OCI-LY7 (cell line): ENCODE data around the gene INSC. TPM values are rescaled to one million over a fixed set of nuclear protein-coding genes. Genes with fewer than 3 reads are reported as not detected.

Experiments used
- BruUV-seq: library from RNA; stranded (reverse); fragments of 400-500 nt; replicated peaks from 2 replicates; lab custom pipeline; 2021; lab: Mats Ljungman, UMichigan
- CTCF ChIA-PET: fragments of 300-600 bp; sonication (Branson Sonifier 250); formaldehyde crosslinking; loops from one replicate; lab custom pipeline; 2022; ENCODE audit warnings: antibody characterized with exemption; ENCODE audit not compliant: unreplicated experiment; lab: Charles Lee
- POLR2A ChIA-PET: fragments of 300-600 bp; sonication (Branson Sonifier 250); formaldehyde crosslinking; loops from one replicate; lab custom pipeline; 2022; ENCODE audit warnings: antibody characterized with exemption; lab: Charles Lee
- DNase-seq: peaks from one replicate; pipeline ENCODE4 v3.0.0-alpha.2; 2015; ENCODE audit warnings: low spot score
- H2AFZ ChIP-seq: fragments of 200-600 bp; sonication (generic), shearing (Covaris generic); 2 replicates; pipeline ENCODE4 v1.6.1; 2014; ENCODE audit warnings: mild to moderate bottlenecking, antibody characterized with exemption, low read length, moderate library complexity
- H3K27ac ChIP-seq: fragments of 200-600 bp; sonication (generic); 2 replicates; pipeline ENCODE4 v1.5.1; 2014; ENCODE audit warnings: mixed run types, low read depth, mild to moderate bottlenecking, moderate library complexity, low read length, inconsistent platforms; ENCODE audit not compliant: poor library complexity, severe bottlenecking
- H3K36me3 ChIP-seq: fragments of 200-600 bp; sonication (generic); 2 replicates; pipeline ENCODE4 v1.6.1; 2014; ENCODE audit warnings: mild to moderate bottlenecking, antibody characterized with exemption, low read length, moderate library complexity, mixed read lengths; ENCODE audit not compliant: insufficient read depth
- H3K4me1 ChIP-seq: fragments of 200-600 bp; sonication (generic); 2 replicates; pipeline ENCODE4 v1.5.1; 2014; ENCODE audit warnings: mild to moderate bottlenecking, low read length; ENCODE audit not compliant: insufficient read depth, poor library complexity, severe bottlenecking
- H3K4me2 ChIP-seq: fragments of 200-600 bp; sonication (generic); 2 replicates; pipeline ENCODE4 v1.6.1; 2014; ENCODE audit warnings: mild to moderate bottlenecking, low read length
- H3K4me3 ChIP-seq: fragments of 200-600 bp; sonication (generic); 2 replicates; pipeline ENCODE4 v1.5.1; 2014; ENCODE audit warnings: mild to moderate bottlenecking, low read depth, low read length; ENCODE audit not compliant: poor library complexity, severe bottlenecking
- H3K79me2 ChIP-seq: fragments of 200-600 bp; sonication (generic); 2 replicates; pipeline ENCODE4 v1.6.1; 2016; ENCODE audit warnings: low read depth, mild to moderate bottlenecking, low read length, moderate library complexity, mixed read lengths; ENCODE audit not compliant: insufficient read depth
- H3K9me2 ChIP-seq: fragments of 200-600 bp; sonication (generic); 2 replicates; pipeline ENCODE4 v1.6.1; 2016; ENCODE audit warnings: mild to moderate bottlenecking, low read length, mixed read lengths; ENCODE audit not compliant: insufficient read depth
- H3K9me3 ChIP-seq: fragments of 200-600 bp; sonication (generic); 2 replicates; pipeline ENCODE4 v1.6.1; 2014; ENCODE audit warnings: mild to moderate bottlenecking, mixed run types, low read length, mixed read lengths
- H4K20me1 ChIP-seq: fragments of 200-600 bp; sonication (generic); 2 replicates; pipeline ENCODE4 v1.6.1; 2014; ENCODE audit warnings: mild to moderate bottlenecking, antibody characterized with exemption, low read length, moderate library complexity, mixed read lengths; ENCODE audit not compliant: insufficient read depth
- EZH2phosphoT487 ChIP-seq: fragments of 200-600 bp; sonication (generic); IDR thresholded peaks from 2 replicates; pipeline ENCODE4 v1.6.1; 2018; ENCODE audit warnings: low read depth, borderline replicate concordance, mild to moderate bottlenecking, mixed run types, antibody characterized with exemption, low read length, moderate library complexity, mixed read lengths
- intact Hi-C: fragments of 100-400 bp; cut with micrococcal nuclease; formaldehyde crosslinking; loops from one replicate; pipeline ENCODE4 v1.10.0; 2022; ENCODE audit not compliant: unreplicated experiment
- total RNA-seq, 2 experiments: library from RNA; depleted of rRNA in 1 of 2; stranded (reverse); fragments of >200 nt in 1 of 2; shearing (Covaris generic) in 1 of 2; gene quantifications; 2 replicates each; pipeline ENCODE4 v1.2.3, GENCODE V29; 2014 to 2022
- TF ChIP-seq, protein P1 (sequence below): fragments of 200-600 bp; sonication (generic); conservative IDR thresholded peaks from 2 replicates; pipeline ENCODE4 v1.5.1; 2014; ENCODE audit warnings: mild to moderate bottlenecking, antibody characterized with exemption, low read length, moderate library complexity, mixed read lengths

Gene INSC
- total RNA-seq, 2 experiments from 2014 or later, result not detected

- Histone ChIP-seq H3K36me3 (no peaks in the 10 kb centered on the region), H3K4me1 (no peaks in the 10 kb centered on the region), H3K27ac (no peak overlapping the region), H3K9me3 (no peaks in the 10 kb centered on the region), H4K20me1 (no peaks in the 10 kb centered on the region), H3K79me2 (no peaks in the 10 kb centered on the region), H3K4me3 (no peak overlapping the region), H3K4me2 (no peak overlapping the region), H2AFZ (no peak overlapping the region), H3K9me2 (no peaks in the 10 kb centered on the region)
- ChIA-PET POLR2A (no interaction called here), CTCF (no interaction called here)
- BruUV-seq, result no TSS peak
- no peak for DNase-seq
- TF ChIP-seq EZH2phosphoT487, result no peak
- TF ChIP-seq, protein P1, sequence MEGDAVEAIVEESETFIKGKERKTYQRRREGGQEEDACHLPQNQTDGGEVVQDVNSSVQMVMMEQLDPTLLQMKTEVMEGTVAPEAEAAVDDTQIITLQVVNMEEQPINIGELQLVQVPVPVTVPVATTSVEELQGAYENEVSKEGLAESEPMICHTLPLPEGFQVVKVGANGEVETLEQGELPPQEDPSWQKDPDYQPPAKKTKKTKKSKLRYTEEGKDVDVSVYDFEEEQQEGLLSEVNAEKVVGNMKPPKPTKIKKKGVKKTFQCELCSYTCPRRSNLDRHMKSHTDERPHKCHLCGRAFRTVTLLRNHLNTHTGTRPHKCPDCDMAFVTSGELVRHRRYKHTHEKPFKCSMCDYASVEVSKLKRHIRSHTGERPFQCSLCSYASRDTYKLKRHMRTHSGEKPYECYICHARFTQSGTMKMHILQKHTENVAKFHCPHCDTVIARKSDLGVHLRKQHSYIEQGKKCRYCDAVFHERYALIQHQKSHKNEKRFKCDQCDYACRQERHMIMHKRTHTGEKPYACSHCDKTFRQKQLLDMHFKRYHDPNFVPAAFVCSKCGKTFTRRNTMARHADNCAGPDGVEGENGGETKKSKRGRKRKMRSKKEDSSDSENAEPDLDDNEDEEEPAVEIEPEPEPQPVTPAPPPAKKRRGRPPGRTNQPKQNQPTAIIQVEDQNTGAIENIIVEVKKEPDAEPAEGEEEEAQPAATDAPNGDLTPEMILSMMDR, result no peak
- intact Hi-C loops, result no loop called here
Observed at GRCh38 chr11:15200696-15201095, 86.0 kb downstream of the INSC start.

- H3K4me2 ChIP-seq, result no peak overlapping the region
- no peaks in the 10 kb centered on the region for H4K20me1 ChIP-seq
- H3K36me3 ChIP-seq, result no peaks in the 10 kb centered on the region
- H2AFZ ChIP-seq, result no peak overlapping the region
- ChIA-PET POLR2A (interaction anchor here (0.6 kb wide), 1 partner anchor 252 kb away, joined by 3 read pairs; no protein-coding TSS in a partner anchor), CTCF (no interaction called here)
- H3K9me3 ChIP-seq, result no peaks in the 10 kb centered on the region
- DNase-seq, result no peak
- intact Hi-C loops, result no loop called here
- H3K4me3 ChIP-seq, result no peak overlapping the region
- H3K79me2 ChIP-seq, result no peaks in the 10 kb centered on the region
- TF ChIP-seq EZH2phosphoT487, result no peak
- TF ChIP-seq, protein P1, result no peak
- BruUV-seq, result no TSS peak
- H3K27ac ChIP-seq, result no peak overlapping the region
- no peaks in the 10 kb centered on the region for H3K9me2 ChIP-seq
- no peaks in the 10 kb centered on the region for H3K4me1 ChIP-seq
Observed at GRCh38 chr11:15201586-15201985, 86.9 kb downstream of the INSC start.

GRCh38 chr11:15202626-15203025 lies 87.9 kb downstream of the INSC start:
- Histone ChIP-seq H3K27ac (no peak overlapping the region), H3K36me3 (no peaks in the 10 kb centered on the region), H3K9me2 (no peaks in the 10 kb centered on the region), H4K20me1 (no peaks in the 10 kb centered on the region), H2AFZ (no peak overlapping the region), H3K9me3 (no peaks in the 10 kb centered on the region), H3K4me1 (no peaks in the 10 kb centered on the region), H3K4me3 (no peak overlapping the region), H3K79me2 (no peaks in the 10 kb centered on the region), H3K4me2 (no peak overlapping the region)
- ChIA-PET POLR2A (interaction anchor here (0.6 kb wide), 1 partner anchor 74 kb away, joined by 3 read pairs; no protein-coding TSS in a partner anchor), CTCF (no interaction called here)
- BruUV-seq, result no TSS peak
- DNase-seq, result no peak
- TF ChIP-seq, protein P1, result no peak
- TF ChIP-seq EZH2phosphoT487, result no peak
- intact Hi-C loops, result no loop called here
